VCaP (cell line): Measurements from ENCODE around the gene P2RX5.

Experiments used
- H3K27ac ChIP-seq: fragments of 450-650 bp; 2 replicates; pipeline ENCODE4 v1.5.1; 2017
- CTCF ChIP-seq: fragments of 450-650 bp; conservative IDR thresholded peaks from 2 replicates; pipeline ENCODE4 v1.5.1; 2017; ENCODE audit warnings: mild to moderate bottlenecking, moderate library complexity

Gene P2RX5

DNA sequence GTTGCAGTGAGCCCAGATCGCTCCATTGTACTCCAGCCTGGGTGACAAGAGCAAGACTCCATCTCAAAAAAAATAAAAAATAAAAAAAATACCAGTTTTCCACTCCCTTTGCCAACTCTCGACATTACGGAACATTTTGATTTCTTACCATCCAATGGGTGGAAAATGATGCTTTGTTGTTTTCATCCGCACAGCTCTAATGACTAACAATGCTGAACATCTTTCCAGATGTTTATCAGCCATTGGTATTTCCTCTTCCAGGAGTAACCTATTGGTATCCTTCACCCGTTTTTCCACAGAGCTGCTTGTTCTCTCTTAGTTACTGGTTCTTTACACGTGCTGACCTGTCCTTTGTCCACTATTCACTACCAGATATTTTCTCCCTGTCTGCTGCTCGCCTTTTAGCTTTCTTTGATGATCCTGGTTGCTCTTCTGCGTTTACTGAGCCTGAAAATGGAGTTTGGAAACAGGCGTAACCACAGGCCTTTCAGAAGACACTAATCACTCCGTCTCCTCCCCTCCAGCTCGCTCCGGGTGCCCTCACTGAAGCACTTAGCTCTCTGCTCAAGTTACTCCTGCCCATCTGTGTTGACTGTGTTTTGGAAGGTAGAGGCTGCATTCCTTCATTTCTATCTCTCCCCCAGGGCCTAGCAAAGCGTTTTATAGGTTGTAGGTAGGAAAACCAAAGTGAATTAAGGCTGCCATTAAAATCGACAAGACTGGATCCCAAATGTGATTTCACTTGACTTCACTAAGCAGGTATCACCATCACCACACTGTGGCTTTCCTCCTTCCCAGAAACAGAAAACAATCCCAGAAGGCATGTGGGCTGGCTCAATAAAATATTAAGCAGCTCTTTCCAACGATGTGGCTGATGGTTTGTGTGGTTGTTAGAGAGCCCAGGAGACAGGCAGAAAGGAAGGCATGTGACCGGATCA lies 68.9 kb downstream of the P2RX5 start:
- TF ChIP-seq CTCF, result no peak
- no peak overlapping the region for H3K27ac ChIP-seq
